Coronary artery (tissue), 2 donors: Measurements from ENCODE around the gene KIAA1328.
"Not testable (repeated sequence)": the region's sequence is repeated elsewhere in the genome, so short reads cannot be mapped to it uniquely, and the experiment has no call there.

Source experiments
- DNase-seq: peaks from one replicate; pipeline ENCODE4 v3.0.0-alpha.2; 2017; ENCODE audit warnings: low spot score
- H3K27ac ChIP-seq, 2 donors: fragments of 200-600 bp; sonication (generic); one replicate each; pipeline ENCODE4 v1.5.1; 2016 to 2019
- H3K4me3 ChIP-seq: fragments of 200-600 bp; sonication (generic); 2 replicates; pipeline ENCODE4 v1.5.1; 2016; ENCODE audit warnings: mild to moderate bottlenecking, moderate library complexity
- TF ChIP-seq, protein P1 (sequence below): fragments of 200-600 bp; sonication (generic); IDR thresholded peaks from one replicate; pipeline ENCODE4 v1.5.1; 2019; ENCODE audit warnings: antibody characterized with exemption

The KIAA1328 gene

DNA sequence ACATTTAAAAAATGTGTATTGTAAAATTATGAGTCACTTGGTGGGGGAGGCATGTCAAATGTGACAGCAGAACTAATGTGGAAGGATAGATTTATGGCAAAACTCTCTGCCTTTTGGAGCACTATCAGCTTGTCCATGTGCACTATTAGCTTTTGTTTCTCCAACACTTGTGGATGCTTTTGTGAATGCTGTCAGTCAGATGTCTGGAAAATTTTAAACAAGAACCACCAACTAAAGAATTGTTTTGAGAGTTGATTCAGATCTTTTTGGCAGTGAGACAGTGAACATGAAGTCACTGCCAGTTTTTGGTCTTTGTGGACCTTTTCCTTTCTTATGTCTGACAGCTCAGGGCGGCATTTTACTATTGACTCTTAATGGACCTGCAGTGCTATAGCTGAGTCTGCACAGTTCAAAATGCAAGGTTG is 72.4 kb downstream of the KIAA1328 start:
- Histone ChIP-seq H3K4me3 (no peak overlapping the region), H3K27ac (no peak overlapping the region)
- TF ChIP-seq, protein P1, sequence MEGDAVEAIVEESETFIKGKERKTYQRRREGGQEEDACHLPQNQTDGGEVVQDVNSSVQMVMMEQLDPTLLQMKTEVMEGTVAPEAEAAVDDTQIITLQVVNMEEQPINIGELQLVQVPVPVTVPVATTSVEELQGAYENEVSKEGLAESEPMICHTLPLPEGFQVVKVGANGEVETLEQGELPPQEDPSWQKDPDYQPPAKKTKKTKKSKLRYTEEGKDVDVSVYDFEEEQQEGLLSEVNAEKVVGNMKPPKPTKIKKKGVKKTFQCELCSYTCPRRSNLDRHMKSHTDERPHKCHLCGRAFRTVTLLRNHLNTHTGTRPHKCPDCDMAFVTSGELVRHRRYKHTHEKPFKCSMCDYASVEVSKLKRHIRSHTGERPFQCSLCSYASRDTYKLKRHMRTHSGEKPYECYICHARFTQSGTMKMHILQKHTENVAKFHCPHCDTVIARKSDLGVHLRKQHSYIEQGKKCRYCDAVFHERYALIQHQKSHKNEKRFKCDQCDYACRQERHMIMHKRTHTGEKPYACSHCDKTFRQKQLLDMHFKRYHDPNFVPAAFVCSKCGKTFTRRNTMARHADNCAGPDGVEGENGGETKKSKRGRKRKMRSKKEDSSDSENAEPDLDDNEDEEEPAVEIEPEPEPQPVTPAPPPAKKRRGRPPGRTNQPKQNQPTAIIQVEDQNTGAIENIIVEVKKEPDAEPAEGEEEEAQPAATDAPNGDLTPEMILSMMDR = no peak
- DNase-seq = no peak

DNA sequence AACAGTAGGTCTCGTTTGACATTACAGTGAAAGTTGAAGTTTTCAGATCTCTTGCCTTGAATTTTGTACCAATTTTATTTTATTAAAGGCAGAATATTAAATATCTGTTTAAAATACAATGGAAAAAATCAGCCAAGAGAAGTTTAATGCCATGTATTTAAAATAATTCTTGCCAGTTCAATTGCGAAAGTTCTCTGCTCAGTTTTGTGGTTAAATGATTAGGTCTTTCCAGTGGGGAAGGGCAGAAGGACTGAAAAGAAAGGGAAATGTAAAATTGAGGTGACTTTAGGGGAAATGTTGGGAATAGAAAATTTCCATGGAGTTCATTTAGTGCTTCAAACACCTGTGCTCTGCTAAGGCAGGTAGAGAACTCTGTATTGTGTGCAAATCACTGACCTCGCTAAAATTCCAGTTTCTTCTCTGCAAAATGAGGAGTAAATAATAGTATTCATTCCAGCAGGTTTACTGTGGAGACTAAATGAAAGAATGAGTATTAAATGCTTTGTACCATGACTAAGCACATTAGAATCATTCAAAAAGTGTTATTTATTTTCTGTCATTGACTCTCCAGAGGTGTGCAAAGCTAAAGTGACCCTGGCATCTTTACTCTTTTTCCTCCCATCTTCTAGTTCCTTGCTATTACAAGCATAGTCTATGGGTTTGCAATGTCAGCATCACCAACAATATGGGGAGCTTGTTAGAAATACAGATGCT is 74.4 kb downstream of the KIAA1328 start:
- H3K4me3 ChIP-seq = no peak overlapping the region
- H3K27ac ChIP-seq = no peak overlapping the region
- TF ChIP-seq, protein P1 = no peak
- DNase-seq = no peak

DNA sequence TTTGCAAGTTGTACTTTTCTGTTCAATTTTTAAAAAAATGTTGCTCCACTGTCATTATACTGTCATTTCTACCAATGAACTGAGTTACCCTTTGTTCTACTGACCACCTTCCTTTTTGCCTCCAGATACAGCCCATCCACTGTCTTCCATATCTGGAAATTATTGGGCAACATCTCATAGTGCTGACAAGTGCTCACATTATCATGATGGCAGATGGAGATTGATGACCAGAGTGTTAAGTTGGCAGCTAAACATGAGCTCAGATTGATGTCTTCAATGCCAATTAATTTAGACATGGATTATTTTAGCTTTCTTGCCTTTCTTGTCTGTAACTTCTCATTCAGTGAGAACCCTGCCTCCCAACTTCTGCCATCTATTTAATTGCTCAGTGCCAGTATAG is 76.6 kb downstream of the KIAA1328 start:
- Histone ChIP-seq H3K27ac (no peak overlapping the region), H3K4me3 (no peak overlapping the region)
- no peak for DNase-seq
- TF ChIP-seq, protein P1 = no peak

DNA sequence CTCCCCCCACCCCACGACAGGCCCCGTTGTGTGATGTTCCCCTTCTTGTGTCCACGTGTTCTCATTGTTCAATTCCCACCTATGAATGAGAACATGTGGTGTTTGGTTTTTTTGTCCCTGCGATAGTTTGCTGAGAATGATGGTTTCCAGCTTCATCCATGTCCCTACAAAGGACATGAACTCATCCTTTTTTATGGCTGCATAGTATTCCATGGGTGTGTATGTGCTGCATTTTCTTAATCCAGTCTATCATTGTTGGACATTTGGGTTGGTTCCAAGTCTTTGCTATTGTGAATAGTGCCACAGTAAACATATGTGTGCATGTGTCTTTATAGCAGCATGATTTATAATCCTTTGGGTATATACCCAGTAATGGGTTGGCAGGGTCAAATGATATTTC is 80.4 kb downstream of the KIAA1328 start:
- not testable (repeated sequence) for H3K27ac ChIP-seq, H3K4me3 ChIP-seq, DNase-seq

DNA sequence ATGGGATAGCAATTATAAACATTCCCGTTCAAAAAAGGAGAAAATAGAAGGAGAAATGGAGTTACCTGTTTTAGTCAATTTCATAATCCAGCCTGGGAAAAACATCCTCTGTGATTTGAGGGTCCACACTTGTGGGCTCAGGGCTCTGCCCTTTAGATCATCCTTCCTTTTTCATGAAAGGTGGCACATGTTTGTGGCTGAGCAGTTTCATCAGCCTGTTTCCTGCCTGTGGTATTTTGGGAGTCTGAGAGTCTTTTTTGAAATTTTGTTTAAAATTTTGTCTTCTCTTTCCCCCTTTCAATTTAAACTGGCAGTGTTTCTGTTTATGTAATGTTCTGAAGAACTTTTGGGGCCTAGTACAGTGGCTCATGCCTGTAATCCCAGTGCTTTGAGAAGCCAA is 84.0 kb downstream of the KIAA1328 start:
- Histone ChIP-seq H3K27ac (no peak overlapping the region), H3K4me3 (no peak overlapping the region)
- DNase-seq = no peak
- TF ChIP-seq, protein P1 = no peak

DNA sequence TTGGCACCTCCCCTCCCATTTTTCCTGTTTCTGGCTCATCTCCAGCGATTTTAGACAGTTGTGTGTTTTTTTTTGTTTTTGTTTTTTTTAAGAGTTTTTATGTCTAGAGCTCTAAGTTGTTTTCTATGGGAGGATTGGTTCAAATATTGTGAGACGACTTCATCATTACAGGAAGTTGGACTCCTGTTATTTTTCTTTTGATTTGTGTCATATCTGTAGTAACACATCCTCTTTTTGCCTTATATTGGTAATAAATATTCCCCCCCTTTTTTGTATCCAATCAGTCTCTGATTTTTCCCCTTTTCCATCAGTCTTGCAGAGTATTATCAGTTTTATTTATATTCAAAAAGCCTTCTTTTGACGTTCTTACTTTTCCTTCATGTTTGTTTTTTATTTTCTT is 89.0 kb downstream of the KIAA1328 start:
- Histone ChIP-seq H3K4me3 (no peak overlapping the region), H3K27ac (no peak overlapping the region)
- no peak for DNase-seq
- TF ChIP-seq, protein P1 = no peak

DNA sequence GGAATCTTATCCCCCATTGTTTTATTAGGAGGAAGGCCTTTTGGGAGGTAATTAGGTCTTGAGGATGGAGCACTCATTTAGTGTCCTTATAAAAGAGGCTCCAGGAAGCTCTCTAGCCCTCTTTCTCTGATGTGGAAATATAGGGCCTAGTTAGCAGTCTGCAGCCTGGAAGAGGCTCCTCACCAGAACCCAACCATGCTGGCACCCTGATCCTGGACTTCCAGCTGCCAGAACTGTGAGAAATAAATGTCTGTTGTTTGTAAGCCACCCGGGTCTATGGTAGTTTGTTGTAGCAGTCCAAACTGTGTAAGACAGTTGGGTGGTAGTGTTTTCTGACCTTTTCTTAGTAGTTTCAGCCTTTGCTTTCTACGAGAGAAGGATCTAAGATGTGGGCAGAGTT is 100.7 kb downstream of the KIAA1328 start:
- Histone ChIP-seq H3K4me3 (no peak overlapping the region), H3K27ac (no peak overlapping the region)
- TF ChIP-seq, protein P1 = no peak
- DNase-seq = no peak
